Nephron progenitor cell (in vitro differentiated cells): ENCODE data around the gene LRRN2.

Experiments used
- DNase-seq: peaks from one replicate; pipeline ENCODE4 v3.0.0; 2021
- H3K27ac Mint-ChIP-seq: 2 replicates; pipeline ENCODE4 v1.8.0; 2021; ENCODE audit warnings: mild to moderate bottlenecking, moderate library complexity, mixed read lengths
- H3K27me3 Mint-ChIP-seq: 2 replicates; pipeline ENCODE4 v1.8.0; 2021; ENCODE audit warnings: mild to moderate bottlenecking, low read depth, mixed read lengths; ENCODE audit not compliant: poor library complexity
- H3K36me3 Mint-ChIP-seq: 2 replicates; pipeline ENCODE4 v1.8.0; 2021; ENCODE audit warnings: low read depth, mixed read lengths
- H3K4me1 Mint-ChIP-seq: 2 replicates; pipeline ENCODE4 v1.8.0; 2021; ENCODE audit warnings: mixed read lengths
- H3K4me3 Mint-ChIP-seq: 2 replicates; pipeline ENCODE4 v1.8.0; 2021; ENCODE audit warnings: mild to moderate bottlenecking, moderate library complexity, mixed read lengths
- H3K9me3 Mint-ChIP-seq: 2 replicates; pipeline ENCODE4 v1.8.0; 2021; ENCODE audit warnings: mild to moderate bottlenecking, moderate library complexity, mixed read lengths
- CTCF ChIP-seq: fragments of 200-600 bp; sonication (generic); IDR thresholded peaks from 2 replicates; pipeline ENCODE4 v1.5.0; 2021; ENCODE audit warnings: antibody characterized with exemption

LRRN2 gene

GRCh38 chr1:204619721-204620120 lies 65.8 kb downstream of the LRRN2 start:
- H3K4me3 Mint-ChIP-seq = no peak overlapping the region
- H3K36me3 Mint-ChIP-seq = no peaks in the 10 kb centered on the region
- DNase-seq = no peak
- TF ChIP-seq CTCF = no peak
- peaks cover 4% of the 10 kb centered on the region for H3K27me3 Mint-ChIP-seq
- no peak overlapping the region for H3K27ac Mint-ChIP-seq
- H3K9me3 Mint-ChIP-seq = no peaks in the 10 kb centered on the region
- peaks cover 40% of the 10 kb centered on the region for H3K4me1 Mint-ChIP-seq

GRCh38 chr1:204618148-204618760 lies 67.3 kb downstream of the LRRN2 start:
- no peaks in the 10 kb centered on the region for H3K9me3 Mint-ChIP-seq
- no peak for DNase-seq
- no peak for TF ChIP-seq CTCF
- H3K4me3 Mint-ChIP-seq = no peak overlapping the region
- peaks cover 28% of the 10 kb centered on the region for H3K4me1 Mint-ChIP-seq
- no peak overlapping the region for H3K27ac Mint-ChIP-seq
- no peaks in the 10 kb centered on the region for H3K36me3 Mint-ChIP-seq
- peaks cover 14% of the 10 kb centered on the region for H3K27me3 Mint-ChIP-seq

GRCh38 chr1:204617256-204618147 lies 68.0 kb downstream of the LRRN2 start:
- DNase-seq = no peak
- no peaks in the 10 kb centered on the region for H3K9me3 Mint-ChIP-seq
- TF ChIP-seq CTCF = no peak
- H3K4me3 Mint-ChIP-seq = no peak overlapping the region
- no peak overlapping the region for H3K27ac Mint-ChIP-seq
- H3K36me3 Mint-ChIP-seq = no peaks in the 10 kb centered on the region
- peaks cover 17% of the 10 kb centered on the region for H3K27me3 Mint-ChIP-seq
- H3K4me1 Mint-ChIP-seq = peaks cover 24% of the 10 kb centered on the region

- no peak for DNase-seq
- H3K36me3 Mint-ChIP-seq = no peaks in the 10 kb centered on the region
- H3K4me1 Mint-ChIP-seq = peaks cover 16% of the 10 kb centered on the region
- H3K4me3 Mint-ChIP-seq = no peak overlapping the region
- no peak overlapping the region for H3K27ac Mint-ChIP-seq
- no peak for TF ChIP-seq CTCF
- no peaks in the 10 kb centered on the region for H3K9me3 Mint-ChIP-seq
- H3K27me3 Mint-ChIP-seq = peaks cover 17% of the 10 kb centered on the region
These were observed 68.9 kb downstream of the LRRN2 start for GRCh38 chr1:204616641-204617040.

GRCh38 chr1:204615881-204616280 lies 69.7 kb downstream of the LRRN2 start:
- TF ChIP-seq CTCF = no peak
- Mint-ChIP-seq H3K36me3 (no peaks in the 10 kb centered on the region), H3K27me3 (peaks cover 21% of the 10 kb centered on the region), H3K4me3 (no peak overlapping the region), H3K9me3 (no peaks in the 10 kb centered on the region), H3K4me1 (peaks cover 16% of the 10 kb centered on the region), H3K27ac (no peak overlapping the region)
- DNase-seq = no peak
